Cardiac muscle cell (in vitro differentiated cells and primary cell): Measurements from ENCODE around the gene CREB3L2. TPM values are rescaled to one million over a fixed set of nuclear protein-coding genes. Genes with fewer than 3 reads are reported as not detected.
A peak's percentile ranks its signal among the peaks of the same experiment; 100 is the strongest.

Experiments used
- DNase-seq, 2 donors: peaks; one replicate each; pipeline versions ENCODE4 v3.0.0 to v3.0.0-alpha.2; 2010 to 2017; ENCODE audit warnings: low read depth in 1 of 2, low spot score in 1 of 2
- H3K27ac ChIP-seq: fragments of 200-600 bp; sonication (generic); 2 replicates; pipeline ENCODE4 v1.5.1; 2016
- H3K27me3 ChIP-seq: fragments of 200-600 bp; sonication (generic); 2 replicates; pipeline ENCODE4 v1.6.0; 2016; ENCODE audit warnings: control low read depth
- H3K36me3 ChIP-seq: fragments of 200-600 bp; sonication (generic); 2 replicates; pipeline ENCODE4 v1.5.1; 2016; ENCODE audit warnings: control low read depth
- H3K4me1 ChIP-seq: fragments of 200-600 bp; sonication (generic); 2 replicates; pipeline ENCODE4 v1.8.1; 2017; ENCODE audit warnings: low read depth, mild to moderate bottlenecking, mixed run types
- H3K4me3 ChIP-seq: fragments of 200-600 bp; sonication (generic); 2 replicates; pipeline ENCODE4 v1.5.1; 2016; ENCODE audit warnings: mild to moderate bottlenecking
- H3K9me3 ChIP-seq: fragments of 200-600 bp; sonication (generic); 2 replicates; pipeline ENCODE4 v1.5.1; 2017; ENCODE audit warnings: low read depth, mild to moderate bottlenecking, control low read depth
- CTCF ChIP-seq: IDR thresholded peaks from 2 replicates; pipeline ENCODE4 v1.5.1; 2012; ENCODE audit warnings: low read depth, mild to moderate bottlenecking, low read length
- polyA plus RNA-seq: library from polyadenylated mRNA; unstranded; fragments of >200 nt; fragmentation: Nextera tagmentation; extraction: Ambion mirVana; gene quantifications from 2 replicates; pipeline ENCODE4 v1.2.1, GENCODE V29; 2016
- total RNA-seq: library from RNA; depleted of rRNA; stranded (reverse); fragments of >200 nt; gene quantifications from 2 replicates; pipeline ENCODE4 v1.2.3, GENCODE V29; 2016

The CREB3L2 gene
- total and polyA plus RNA-seq, 2 experiments from 2014 or later: 22.1 to 24.3 TPM

- Histone ChIP-seq H3K4me1 (peaks cover 18% of the 10 kb centered on the region), H3K9me3 (no peaks in the 10 kb centered on the region), H3K27ac (no peak overlapping the region), H3K36me3 (no peaks in the 10 kb centered on the region), H3K4me3 (no peak overlapping the region), H3K27me3 (peaks cover 31% of the 10 kb centered on the region)
- DNase-seq: no peak
- no peak for TF ChIP-seq CTCF
Measured at GRCh38 chr7:137848095-137848494, 153.8 kb downstream of the CREB3L2 start.

- no peak for TF ChIP-seq CTCF
- DNase-seq: peak; percentile 30 to 45
- Histone ChIP-seq H3K4me1 (peaks cover 18% of the 10 kb centered on the region), H3K9me3 (no peaks in the 10 kb centered on the region), H3K27ac (no peak overlapping the region), H3K4me3 (peak overlapping the region; percentile 46), H3K27me3 (peaks cover 31% of the 10 kb centered on the region), H3K36me3 (no peaks in the 10 kb centered on the region)
Measured at GRCh38 chr7:137847568-137848050, 154.3 kb downstream of the CREB3L2 start.

- peak; percentile 20 to 37 for DNase-seq
- Histone ChIP-seq H3K36me3 (no peaks in the 10 kb centered on the region), H3K4me1 (peaks cover 18% of the 10 kb centered on the region), H3K9me3 (no peaks in the 10 kb centered on the region), H3K27ac (no peak within 1 kb of the TSS), H3K4me3 (peak within 1 kb of the TSS; percentile 46), H3K27me3 (peaks cover 31% of the 10 kb centered on the region)
- TF ChIP-seq CTCF: no peak
Measured at GRCh38 chr7:137846827-137847567, 154.9 kb downstream of the CREB3L2 start, which contains the start of gene DGKI. Gene DGKI, minus strand, starts transcription at chr7:137846974.

- Histone ChIP-seq H3K9me3 (no peaks in the 10 kb centered on the region), H3K4me3 (peak overlapping the region; percentile 46), H3K4me1 (peaks cover 18% of the 10 kb centered on the region), H3K27me3 (peaks cover 31% of the 10 kb centered on the region), H3K27ac (no peak overlapping the region), H3K36me3 (no peaks in the 10 kb centered on the region)
- peak in 1 of 2 donors; percentile 59 for DNase-seq
- TF ChIP-seq CTCF: no peak
Measured at GRCh38 chr7:137846549-137846826, 155.4 kb downstream of the CREB3L2 start.

GRCh38 chr7:137844677-137845425, 157.0 kb downstream of the CREB3L2 start:
- Histone ChIP-seq H3K9me3 (no peaks in the 10 kb centered on the region), H3K27me3 (peaks cover 31% of the 10 kb centered on the region), H3K4me3 (no peak overlapping the region)

More at GRCh38 chr7:137844677-137845425, 157.0 kb downstream of the CREB3L2 start:
- peak in 1 of 2 donors; percentile 11 for DNase-seq
- peaks cover 26% of the 10 kb centered on the region for H3K4me1 ChIP-seq
- H3K36me3 ChIP-seq: no peaks in the 10 kb centered on the region
- TF ChIP-seq CTCF: no peak
- H3K27ac ChIP-seq: no peak overlapping the region
